GM21526 (cell line): ENCODE measurements around the gene ZNF444.

Experiments used
- ATAC-seq: cut with Tn5 transposase; IDR thresholded peaks from one replicate; pipeline ENCODE4 v1.9.1; 2021; ENCODE audit warnings: moderate library complexity; ENCODE audit not compliant: unreplicated experiment, low FRiP score

The ZNF444 gene

GRCh38 chr19:56106993-56107392, 34.1 kb upstream of the ZNF444 start:
- ATAC-seq = no peak

GRCh38 chr19:56107626-56108351, 33.3 kb upstream of the ZNF444 start:
- no peak for ATAC-seq

- ATAC-seq = no peak
These were observed 32.5 kb upstream of the ZNF444 start for GRCh38 chr19:56108447-56109195.

GRCh38 chr19:56109226-56109625, 31.9 kb upstream of the ZNF444 start:
- no peak for ATAC-seq

- ATAC-seq = no peak
These were observed 30.3 kb upstream of the ZNF444 start for GRCh38 chr19:56110515-56111448.

- no peak for ATAC-seq
These were observed 29.3 kb upstream of the ZNF444 start for GRCh38 chr19:56111601-56112312.

- ATAC-seq = no peak
These were observed 28.8 kb upstream of the ZNF444 start for GRCh38 chr19:56112313-56112709.

- ATAC-seq = no peak
These were observed 27.9 kb upstream of the ZNF444 start for GRCh38 chr19:56113074-56113632.

- no peak for ATAC-seq
These were observed 26.9 kb upstream of the ZNF444 start for GRCh38 chr19:56114051-56114777.

- no peak for ATAC-seq
These were observed 26.3 kb upstream of the ZNF444 start for GRCh38 chr19:56114778-56115110.

- ATAC-seq = no peak
These were observed 25.6 kb upstream of the ZNF444 start for GRCh38 chr19:56115490-56115889.

GRCh38 chr19:56116606-56117005, 24.5 kb upstream of the ZNF444 start:
- no peak for ATAC-seq

- ATAC-seq = no peak
These were observed 23.7 kb upstream of the ZNF444 start for GRCh38 chr19:56117376-56117884.

- ATAC-seq = no peak
These were observed 23.2 kb upstream of the ZNF444 start for GRCh38 chr19:56117889-56118288.

GRCh38 chr19:56118666-56119581, 22.2 kb upstream of the ZNF444 start:
- no peak for ATAC-seq

- no peak for ATAC-seq
These were observed 21.5 kb upstream of the ZNF444 start for GRCh38 chr19:56119582-56119978.

GRCh38 chr19:56120002-56120370, 21.1 kb upstream of the ZNF444 start:
- no peak for ATAC-seq
